IMR-90 (cell line): ENCODE results near the gene FMR1. TPM values are rescaled to one million over a fixed set of nuclear protein-coding genes. Genes with fewer than 3 reads are reported as not detected.

Experiments used
- ATAC-seq: fragments of 200-7000 bp; cut with Tn5 transposase; 2 replicates; pipeline ENCODE4 v1.9.1; 2020; ENCODE audit warnings: low read depth, mild to moderate bottlenecking, moderate library complexity
- BruUV-seq: library from RNA; stranded (reverse); fragments of 400-500 nt; replicated peaks from 2 replicates; lab custom pipeline; 2021; lab: Mats Ljungman, UMichigan
- CTCF ChIA-PET: fragments of 300-600 bp; formaldehyde crosslinking; extraction: SDS; loops from one replicate; lab custom pipeline; 2021; ENCODE audit warnings: antibody characterized with exemption; lab: Yijun Ruan, JAX
- POLR2A ChIA-PET: fragments of 300-600 bp; sonication (Branson Sonifier 250); formaldehyde crosslinking; loops from one replicate; lab custom pipeline; 2022; ENCODE audit warnings: antibody characterized with exemption; ENCODE audit not compliant: unreplicated experiment; lab: Charles Lee
- DNase-seq: peaks from one replicate; pipeline ENCODE4 v3.0.0; 2013
- H2AFZ ChIP-seq: replicated peaks from 2 replicates; pipeline ENCODE3; 2013; ENCODE audit warnings: low read length, mild to moderate bottlenecking; ENCODE audit not compliant: poor library complexity
- H2AK5ac ChIP-seq: 2 replicates; pipeline ENCODE4 v1.6.1; 2013; ENCODE audit warnings: low read depth, low read length, inconsistent platforms
- H2AK9ac ChIP-seq: replicated peaks from 2 replicates; pipeline ENCODE3; 2013; ENCODE audit warnings: mild to moderate bottlenecking, low read depth, low read length, moderate library complexity; ENCODE audit not compliant: poor library complexity
- H2BK120ac ChIP-seq: 2 replicates; pipeline ENCODE4 v1.6.1; 2013; ENCODE audit warnings: low read depth, low read length, inconsistent platforms
- H2BK15ac ChIP-seq: 3 replicates; pipeline ENCODE4 v1.6.1; 2013; ENCODE audit warnings: low read depth, low read length, inconsistent platforms
- H2BK20ac ChIP-seq: 2 replicates; pipeline ENCODE4 v1.6.1; 2013; ENCODE audit warnings: low read depth, mild to moderate bottlenecking, inconsistent platforms, low read length, moderate library complexity
- H2BK5ac ChIP-seq: 2 replicates; pipeline ENCODE4 v1.6.1; 2013; ENCODE audit warnings: mild to moderate bottlenecking, low read depth, low read length, inconsistent platforms; ENCODE audit not compliant: poor library complexity, severe bottlenecking
- H3K14ac ChIP-seq: replicated peaks from 2 replicates; pipeline ENCODE4 v1.6.1; 2013; ENCODE audit warnings: low read depth, low read length, inconsistent platforms
- H3K18ac ChIP-seq: 2 replicates; pipeline ENCODE4 v1.6.1; 2013; ENCODE audit warnings: low read depth, low read length, control low read depth
- H3K23ac ChIP-seq: 2 replicates; pipeline ENCODE4 v1.6.1; 2013; ENCODE audit warnings: low read depth, low read length, inconsistent platforms
- H3K27ac ChIP-seq: 2 replicates; pipeline ENCODE4 v1.5.1; 2013; ENCODE audit warnings: mild to moderate bottlenecking, control low read depth, low read length; ENCODE audit not compliant: insufficient read depth
- H3K27me3 ChIP-seq: 2 replicates; pipeline ENCODE4 v1.6.1; 2013; ENCODE audit warnings: low read length; ENCODE audit not compliant: control insufficient read depth, insufficient read depth
- H3K36me3 ChIP-seq: 2 replicates; pipeline ENCODE4 v1.6.1; 2013; ENCODE audit warnings: low read length, mixed read lengths; ENCODE audit not compliant: control insufficient read depth, insufficient read depth
- H3K4ac ChIP-seq: 2 replicates; pipeline ENCODE4 v1.6.1; 2013; ENCODE audit warnings: low read depth, low read length, inconsistent platforms
- H3K4me1 ChIP-seq: 2 replicates; pipeline ENCODE4 v1.6.1; 2013; ENCODE audit warnings: low read length, mixed read lengths; ENCODE audit not compliant: control insufficient read depth, insufficient read depth
- H3K4me2 ChIP-seq: 2 replicates; pipeline ENCODE4 v1.6.1; 2013; ENCODE audit warnings: low read depth, mild to moderate bottlenecking, control low read depth, low read length, moderate library complexity
- H3K4me3 ChIP-seq: 2 replicates; pipeline ENCODE4 v1.5.1; 2013; ENCODE audit warnings: low read depth, mild to moderate bottlenecking, control low read depth, low read length, moderate library complexity; ENCODE audit not compliant: insufficient read depth
- H3K56ac ChIP-seq: 2 replicates; pipeline ENCODE4 v1.6.1; 2013; ENCODE audit warnings: low read length, inconsistent platforms; ENCODE audit not compliant: insufficient read depth; ENCODE audit errors: extremely low read depth
- H3K79me1 ChIP-seq, 2 experiments: 2 replicates each; pipeline ENCODE4 v1.6.1; 2013; ENCODE audit warnings: low read length in 2 of 2, inconsistent platforms in 1 of 2, low read depth in 1 of 2
- H3K9ac ChIP-seq: 2 replicates; pipeline ENCODE4 v1.6.1; 2013; ENCODE audit warnings: low read depth, low read length, control low read depth
- H3K9me1 ChIP-seq: 2 replicates; pipeline ENCODE4 v1.6.1; 2013; ENCODE audit warnings: low read length, inconsistent platforms; ENCODE audit not compliant: insufficient read depth
- H3K9me3 ChIP-seq: 2 replicates; pipeline ENCODE4 v1.6.1; 2013; ENCODE audit warnings: low read length; ENCODE audit not compliant: control insufficient read depth, insufficient read depth
- H4K20me1 ChIP-seq: 2 replicates; pipeline ENCODE4 v1.6.1; 2013; ENCODE audit warnings: low read length, inconsistent platforms; ENCODE audit not compliant: insufficient read depth
- H4K5ac ChIP-seq: 2 replicates; pipeline ENCODE4 v1.6.1; 2013; ENCODE audit warnings: mild to moderate bottlenecking, low read depth, low read length, control low read depth
- H4K8ac ChIP-seq, 2 experiments: 2 replicates each; pipeline ENCODE4 v1.6.1; 2013; ENCODE audit warnings: low read depth in 2 of 2, low read length in 2 of 2, control low read depth in 1 of 2, inconsistent platforms in 1 of 2
- H4K91ac ChIP-seq: 2 replicates; pipeline ENCODE4 v1.6.1; 2013; ENCODE audit warnings: low read depth, low read length, inconsistent platforms; ENCODE audit not compliant: insufficient read depth
- BHLHE40 ChIP-seq: fragments of 150-350 bp; IDR thresholded peaks from 2 replicates; pipeline ENCODE4 v1.6.1; 2016; ENCODE audit warnings: mild to moderate bottlenecking, low read depth, low read length
- CEBPB ChIP-seq: IDR thresholded peaks from 2 replicates; pipeline ENCODE4 v1.6.1; 2012; ENCODE audit warnings: low read depth, low read length, improper control_type of control experiment
- CHD1 ChIP-seq: IDR thresholded peaks from 2 replicates; pipeline ENCODE4 v1.6.1; 2012; ENCODE audit warnings: low read depth, low read length, improper control_type of control experiment
- CTCF ChIP-seq: conservative IDR thresholded peaks from 2 replicates; pipeline ENCODE4 v1.5.1; 2012; ENCODE audit warnings: mild to moderate bottlenecking, low read depth, low read length, improper control_type of control experiment
- ELK1 ChIP-seq: fragments of 150-350 bp; IDR thresholded peaks from 2 replicates; pipeline ENCODE4 v1.6.1; 2016; ENCODE audit warnings: low read depth, mild to moderate bottlenecking, low read length, moderate library complexity, borderline replicate concordance
- FOS ChIP-seq: fragments of 150-350 bp; IDR thresholded peaks from 2 replicates; pipeline ENCODE4 v1.6.1; 2016; ENCODE audit warnings: low read depth, low read length
- MAFK ChIP-seq: IDR thresholded peaks from 2 replicates; pipeline ENCODE4 v1.6.1; 2012; ENCODE audit warnings: low read depth, low read length, improper control_type of control experiment
- MAZ ChIP-seq: IDR thresholded peaks from 2 replicates; pipeline ENCODE4 v1.6.1; 2012; ENCODE audit warnings: low read depth, mild to moderate bottlenecking, low read length, improper control_type of control experiment, moderate library complexity, borderline replicate concordance
- MXI1 ChIP-seq: IDR thresholded peaks from 2 replicates; pipeline ENCODE4 v1.6.1; 2012; ENCODE audit warnings: low read depth, mild to moderate bottlenecking, low read length, moderate library complexity, borderline replicate concordance
- NFE2L2 ChIP-seq: fragments of 150-350 bp; IDR thresholded peaks from 2 replicates; pipeline ENCODE4 v1.6.1; 2016; ENCODE audit warnings: low read depth, mild to moderate bottlenecking, low read length
- POLR2A ChIP-seq: IDR thresholded peaks from 2 replicates; pipeline ENCODE4 v1.6.1; 2012; ENCODE audit warnings: mild to moderate bottlenecking, low read depth, low read length
- RAD21 ChIP-seq: IDR thresholded peaks from 2 replicates; pipeline ENCODE4 v1.6.1; 2012; ENCODE audit warnings: low read length, improper control_type of control experiment
- RCOR1 ChIP-seq: IDR thresholded peaks from 2 replicates; pipeline ENCODE4 v1.6.1; 2012; ENCODE audit warnings: mild to moderate bottlenecking, low read length, improper control_type of control experiment; ENCODE audit not compliant: insufficient replicate concordance
- RFX5 ChIP-seq: IDR thresholded peaks from 2 replicates; pipeline ENCODE4 v1.8.0; 2012; ENCODE audit warnings: low read depth, mild to moderate bottlenecking, low read length, moderate library complexity
- SMC3 ChIP-seq: fragments of 150-350 bp; IDR thresholded peaks from 2 replicates; pipeline ENCODE4 v1.6.1; 2016; ENCODE audit warnings: low read depth, mild to moderate bottlenecking, antibody characterized with exemption, low read length, moderate library complexity
- USF2 ChIP-seq: fragments of 150-350 bp; IDR thresholded peaks from 2 replicates; pipeline ENCODE4 v1.6.1; 2017; ENCODE audit warnings: mild to moderate bottlenecking, antibody characterized with exemption, low read length, low read depth
- WGBS, 2 experiments: methylation state at CpG; one replicate each; pipeline versions ENCODE4 v1.1.5 to v1.1.7; 2013; ENCODE audit warnings: missing lambda C conversion rate in 2 of 2; ENCODE audit not compliant: insufficient read length in 1 of 2; ENCODE audit errors: extremely low coverage in 2 of 2; 5-methylcytosine and 5-hydroxymethylcytosine counted together
- dilution Hi-C: fragments of 300-500 bp; cut with HindIII; formaldehyde crosslinking; loops from one replicate; pipeline ENCODE4 v1.14.3; 2018; ENCODE audit warnings: low sequenced_read_pairs; ENCODE audit not compliant: unreplicated experiment
- in situ Hi-C: fragments of 300-500 bp; cut with MboI; formaldehyde crosslinking; loops from 3 replicates; pipeline ENCODE4 v1.14.3; 2019; ENCODE audit warnings: low sequenced_read_pairs, inconsistent platforms, mixed read lengths
- intact Hi-C: fragments of 100-400 bp; cut with micrococcal nuclease; formaldehyde crosslinking; loops from 2 replicates; pipeline ENCODE4 v1.10.0; 2022
- polyA plus RNA-seq, 3 experiments: library from polyadenylated mRNA; depleted of rRNA; stranded (reverse); fragments of >200 nt; gene quantifications; 2 replicates each; pipeline ENCODE4 v1.2.3, GENCODE V29; 2012; ENCODE audit warnings: low replicate concordance in 1 of 3
- total RNA-seq: library from RNA; depleted of rRNA; stranded (reverse); fragments of >200 nt; gene quantifications from 2 replicates; pipeline ENCODE4 v1.2.3, GENCODE V29; 2012

The FMR1 gene
- total and polyA plus RNA-seq, 2 of the 4 experiments (the other 2 are of a cell fraction) = 12.2 to 17.6 TPM

GRCh38 chrX:147875866-147876596 is 35.7 kb upstream of the FMR1 start:
- Histone ChIP-seq H2BK120ac (no peak overlapping the region), H4K5ac (no peak overlapping the region), H3K14ac (no peak overlapping the region), H3K4me1 (no peaks in the 10 kb centered on the region), H4K20me1 (no peaks in the 10 kb centered on the region), H2AK9ac (no peak overlapping the region), H2AFZ (no peak overlapping the region), H2BK5ac (no peak overlapping the region), H3K4ac (no peak overlapping the region), H3K4me3 (no peak overlapping the region), H3K9me1 (no peaks in the 10 kb centered on the region), H3K4me2 (no peak overlapping the region), H3K9ac (no peak overlapping the region), H2BK15ac (no peak overlapping the region), H3K56ac (no peak overlapping the region), H3K9me3 (no peaks in the 10 kb centered on the region), H2AK5ac (no peak overlapping the region), H3K23ac (no peak overlapping the region), H3K27ac (no peak overlapping the region), H4K8ac (no peak overlapping the region), H3K79me1 (no peaks in the 10 kb centered on the region), H3K27me3 (no peaks in the 10 kb centered on the region), H4K91ac (no peak overlapping the region), H3K18ac (no peak overlapping the region), H3K36me3 (no peaks in the 10 kb centered on the region), H2BK20ac (no peak overlapping the region)
- TF ChIP-seq RCOR1 = no peak
- TF ChIP-seq MAFK = no peak
- no peak for TF ChIP-seq FOS
- no peak for TF ChIP-seq NFE2L2
- no peak for TF ChIP-seq CTCF
- TF ChIP-seq CEBPB = no peak
- TF ChIP-seq MAZ = no peak
- TF ChIP-seq POLR2A = no peak
- TF ChIP-seq BHLHE40 = no peak
- TF ChIP-seq ELK1 = no peak
- TF ChIP-seq RAD21 = no peak
- no peak for TF ChIP-seq USF2
- TF ChIP-seq CHD1 = no peak
- no peak for TF ChIP-seq MXI1
- TF ChIP-seq RFX5 = no peak
- no peak for TF ChIP-seq SMC3
- in situ Hi-C loops (no loop called here), dilution Hi-C loops (no loop called here), intact Hi-C loops (no loop called here)
- no TSS peak for BruUV-seq
- ATAC-seq = no peak
- ChIA-PET POLR2A (no interaction called here), CTCF (interaction anchor here (0.6 kb wide), 1 partner anchor 417 kb away, joined by 5 read pairs; no protein-coding TSS in a partner anchor)
- no peak for DNase-seq
- 33% methylated on average over 1 of the region's 7 CpGs; no CpG with 5 or more reads in 1 of the 2 experiments for WGBS, 2 experiments
